Measurements from ENCODE around the gene FBXW10.
"Not testable (repeated sequence)": the region's sequence is repeated elsewhere in the genome, so short reads cannot be mapped to it uniquely, and the experiment has no call there.

DNA sequence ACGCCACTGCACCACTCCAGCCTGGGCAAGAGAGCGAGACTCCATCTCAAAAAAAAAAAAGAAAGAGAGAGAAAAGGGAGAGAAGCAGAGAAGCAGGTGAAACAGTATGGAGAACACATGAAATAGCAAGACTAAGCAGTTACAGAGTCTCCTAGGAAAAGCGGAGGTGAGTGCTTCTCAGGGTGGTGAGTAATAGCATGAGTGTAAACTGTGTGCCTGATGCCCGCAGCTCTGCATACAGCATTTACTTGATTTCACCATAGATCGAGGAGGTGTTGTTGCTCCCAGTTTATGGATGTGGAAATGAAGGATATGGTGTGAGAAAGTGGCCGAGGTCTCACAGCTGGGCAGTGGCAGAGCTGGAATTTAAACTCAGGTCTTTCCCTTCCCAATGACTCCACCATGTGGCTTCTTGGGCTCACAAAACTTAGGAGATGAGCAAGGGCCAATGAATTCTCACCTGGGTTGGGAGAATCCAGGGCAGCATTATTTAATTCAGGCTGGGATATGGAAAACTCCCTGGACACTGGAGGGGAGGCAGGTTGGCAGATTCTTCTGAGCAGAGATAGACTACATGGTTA is 10.1 kb downstream of the FBXW10 start:
- TF ChIP-seq POLR2AphosphoS5 (IDR thresholded peaks at IDR 0.05); CTCF (IDR thresholded peaks at IDR 0.05; ENCODE audit: poor library complexity, severe bottlenecking); MXI1 (conservative IDR thresholded peaks at IDR 0.05; ENCODE audit: poor library complexity, severe bottlenecking); RAD21 (conservative IDR thresholded peaks at IDR 0.05); REST (IDR thresholded peaks at IDR 0.05; ENCODE audit: borderline replicate concordance); EP300 (conservative IDR thresholded peaks at IDR 0.05; ENCODE audit: poor library complexity, severe bottlenecking): not testable (repeated sequence)

All from neural cell (in vitro differentiated cells).